OCI-LY3 (cell line): ENCODE data around the gene POLN.

Experiments
- CTCF ChIP-seq: fragments of 200-600, 300-600 bp; sonication (generic); IDR thresholded peaks from 2 replicates; pipeline ENCODE4 v1.5.1; 2014; ENCODE audit warnings: antibody characterized with exemption, low read length, low read depth
- EZH2phosphoT487 ChIP-seq: fragments of 200-600 bp; shearing (Covaris generic); IDR thresholded peaks from 2 replicates; pipeline ENCODE4 v1.6.1; 2018; ENCODE audit warnings: antibody characterized with exemption, mixed run types, low read depth

- no peak for TF ChIP-seq CTCF
- TF ChIP-seq EZH2phosphoT487: no peak
Observed at GRCh38 chr4:2268357-2269205, 26.7 kb upstream of the POLN start.
